Smooth muscle cell (in vitro differentiated cells): Measurements from ENCODE around the gene ALG13. TPM values are rescaled to one million over a fixed set of nuclear protein-coding genes. Genes with fewer than 3 reads are reported as not detected.
A peak's percentile ranks its signal among the peaks of the same experiment; 100 is the strongest.

Experiments used
- DNase-seq: peaks from one replicate; lab custom pipeline; 2025; ENCODE audit not compliant: unreplicated experiment; lab: John Stamatoyannopoulos, UW
- H2AFZ ChIP-seq: fragments of 200-600 bp; sonication (generic); 2 replicates; pipeline ENCODE4 v1.6.0; 2016; ENCODE audit warnings: antibody characterized with exemption, low read depth, mild to moderate bottlenecking
- H3F3A ChIP-seq: fragments of 200-600 bp; sonication (generic); 2 replicates; pipeline ENCODE4 v1.6.0; 2017; ENCODE audit warnings: antibody characterized with exemption, low read depth
- H3K27ac ChIP-seq: fragments of 200-600 bp; sonication (generic); 2 replicates; pipeline ENCODE4 v1.5.1; 2016; ENCODE audit warnings: low read depth, mild to moderate bottlenecking
- H3K27me3 ChIP-seq: fragments of 200-600 bp; sonication (generic); 2 replicates; pipeline ENCODE4 v1.6.1; 2016; ENCODE audit warnings: low read depth, mild to moderate bottlenecking
- H3K36me3 ChIP-seq: fragments of 200-600 bp; sonication (generic); 2 replicates; pipeline ENCODE4 v1.5.1; 2016; ENCODE audit warnings: low read depth
- H3K4me1 ChIP-seq: fragments of 200-600 bp; sonication (generic); 2 replicates; pipeline ENCODE4 v1.5.1; 2016; ENCODE audit warnings: low read depth
- H3K4me2 ChIP-seq: fragments of 200-600 bp; sonication (generic); 2 replicates; pipeline ENCODE4 v1.6.0; 2016; ENCODE audit warnings: mild to moderate bottlenecking
- H3K4me3 ChIP-seq: fragments of 200-600 bp; sonication (generic); 2 replicates; pipeline ENCODE4 v1.5.1; 2016; ENCODE audit warnings: mild to moderate bottlenecking
- H3K79me2 ChIP-seq: fragments of 200-600 bp; sonication (generic); 2 replicates; pipeline ENCODE4 v1.6.0; 2016; ENCODE audit warnings: low read depth, mild to moderate bottlenecking
- H3K9ac ChIP-seq: fragments of 200-600 bp; sonication (generic); 2 replicates; pipeline ENCODE4 v1.6.0; 2016; ENCODE audit warnings: low read depth
- H3K9me3 ChIP-seq: fragments of 200-600 bp; sonication (generic); replicated peaks from 2 replicates; pipeline ENCODE4 v1.5.1; 2016; ENCODE audit warnings: low read depth
- H4K20me1 ChIP-seq: fragments of 200-600 bp; sonication (generic); 2 replicates; pipeline ENCODE4 v1.6.0; 2016; ENCODE audit warnings: low read depth
- CTCF ChIP-seq: fragments of 200-600 bp; sonication (generic); IDR thresholded peaks from 2 replicates; pipeline ENCODE4 v1.5.1; 2017; ENCODE audit warnings: borderline replicate concordance, mild to moderate bottlenecking, antibody characterized with exemption; ENCODE audit not compliant: insufficient read depth, poor library complexity, severe bottlenecking
- WGBS: methylation state at CpG from one replicate; pipeline ENCODE4 v1.1.7; 2016; ENCODE audit warnings: low lambda C conversion rate; 5-methylcytosine and 5-hydroxymethylcytosine counted together
- polyA plus RNA-seq: library from polyadenylated mRNA; unstranded; fragments of >200 nt; fragmentation: Nextera tagmentation; extraction: Ambion mirVana; gene quantifications from 2 replicates; pipeline ENCODE4 v1.2.1, GENCODE V29; 2016
- total RNA-seq: library from RNA; depleted of rRNA; stranded (reverse); fragments of >200 nt; gene quantifications from 2 replicates; pipeline ENCODE4 v1.2.3, GENCODE V29; 2014

The ALG13 gene
- total and polyA plus RNA-seq, 2 experiments from 2014 or later, result 47.2 to 141 TPM

- no peaks in the 10 kb centered on the region for H4K20me1 ChIP-seq
- H3K4me2 ChIP-seq, result no peak overlapping the region
- DNase-seq, result no peak
- TF ChIP-seq CTCF, result no peak
- H3K27ac ChIP-seq, result no peak overlapping the region
- no peaks in the 10 kb centered on the region for H3K36me3 ChIP-seq
- H3K4me3 ChIP-seq, result no peak overlapping the region
- no peaks in the 10 kb centered on the region for H3K27me3 ChIP-seq
- H3K9me3 ChIP-seq, result no peaks in the 10 kb centered on the region
- no peaks in the 10 kb centered on the region for H3K79me2 ChIP-seq
- H2AFZ ChIP-seq, result no peak overlapping the region
- H3K9ac ChIP-seq, result no peak overlapping the region
- no peaks in the 10 kb centered on the region for H3K4me1 ChIP-seq
- H3F3A ChIP-seq, result no peaks in the 10 kb centered on the region
These were observed 30.1 kb upstream of the ALG13 start for GRCh38 chrX:111650845-111651244.

GRCh38 chrX:111652719-111653118, 28.3 kb upstream of the ALG13 start:
- H3K36me3 ChIP-seq, result no peaks in the 10 kb centered on the region
- H3K79me2 ChIP-seq, result no peaks in the 10 kb centered on the region
- TF ChIP-seq CTCF, result peak; percentile 8
- H3K4me1 ChIP-seq, result no peaks in the 10 kb centered on the region
- H4K20me1 ChIP-seq, result no peaks in the 10 kb centered on the region
- no peak overlapping the region for H3K4me3 ChIP-seq
- no peaks in the 10 kb centered on the region for H3K27me3 ChIP-seq
- no peak overlapping the region for H3K27ac ChIP-seq
- DNase-seq, result no peak
- no peaks in the 10 kb centered on the region for H3K9me3 ChIP-seq
- 63% methylated on average over 3 of the region's 3 CpGs for WGBS
- no peaks in the 10 kb centered on the region for H3F3A ChIP-seq
- H2AFZ ChIP-seq, result no peak overlapping the region
- H3K9ac ChIP-seq, result no peak overlapping the region
- H3K4me2 ChIP-seq, result no peak overlapping the region

GRCh38 chrX:111661241-111661640, 19.7 kb upstream of the ALG13 start:
- no peak overlapping the region for H3K9ac ChIP-seq
- H3K9me3 ChIP-seq, result no peaks in the 10 kb centered on the region
- H4K20me1 ChIP-seq, result no peaks in the 10 kb centered on the region
- H3K79me2 ChIP-seq, result no peaks in the 10 kb centered on the region
- no peaks in the 10 kb centered on the region for H3K27me3 ChIP-seq
- no peak overlapping the region for H3K4me2 ChIP-seq
- no peak overlapping the region for H3K4me3 ChIP-seq
- no peak overlapping the region for H2AFZ ChIP-seq
- WGBS, result 89% methylated on average over 1 of the region's 1 CpG
- DNase-seq, result no peak
- H3K27ac ChIP-seq, result no peak overlapping the region
- H3K36me3 ChIP-seq, result no peaks in the 10 kb centered on the region
- no peak for TF ChIP-seq CTCF
- H3F3A ChIP-seq, result no peaks in the 10 kb centered on the region
- H3K4me1 ChIP-seq, result no peaks in the 10 kb centered on the region

- WGBS, result 87% methylated on average over 3 of the region's 3 CpGs
- no peak overlapping the region for H3K9ac ChIP-seq
- H3K27me3 ChIP-seq, result no peaks in the 10 kb centered on the region
- no peaks in the 10 kb centered on the region for H3K79me2 ChIP-seq
- H3F3A ChIP-seq, result no peaks in the 10 kb centered on the region
- H3K9me3 ChIP-seq, result no peaks in the 10 kb centered on the region
- no peak for TF ChIP-seq CTCF
- no peaks in the 10 kb centered on the region for H3K36me3 ChIP-seq
- H4K20me1 ChIP-seq, result no peaks in the 10 kb centered on the region
- no peak overlapping the region for H2AFZ ChIP-seq
- H3K4me3 ChIP-seq, result no peak overlapping the region
- no peak for DNase-seq
- H3K27ac ChIP-seq, result no peak overlapping the region
- H3K4me1 ChIP-seq, result no peaks in the 10 kb centered on the region
- H3K4me2 ChIP-seq, result no peak overlapping the region
These were observed 18.7 kb upstream of the ALG13 start for GRCh38 chrX:111662292-111662691.
